HG02571 (cell line): ENCODE measurements around the gene THBS2.

Experiments used
- ATAC-seq: cut with Tn5 transposase; IDR thresholded peaks from one replicate; pipeline ENCODE4 v1.9.1; 2021; ENCODE audit warnings: mild to moderate bottlenecking, moderate library complexity; ENCODE audit not compliant: unreplicated experiment

Gene THBS2

DNA sequence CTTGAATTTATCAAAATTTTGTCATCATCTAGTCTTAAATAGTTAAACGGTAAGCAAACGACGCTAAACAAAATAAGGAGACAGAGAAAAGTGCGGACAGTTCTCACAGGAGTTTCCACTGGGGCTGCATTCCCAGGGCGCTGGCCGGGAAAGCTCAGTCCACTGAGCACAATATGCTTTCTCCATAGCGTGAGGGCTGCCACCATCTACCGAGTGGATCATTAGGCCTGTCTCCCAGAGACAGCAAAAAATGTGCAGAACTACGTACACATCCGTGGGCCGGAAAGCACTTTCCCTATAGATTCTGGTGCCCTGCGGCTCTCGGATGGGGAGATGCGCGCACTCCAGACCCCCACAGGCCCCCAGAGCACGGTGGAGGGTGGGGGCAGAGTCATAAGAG is 84.9 kb downstream of the THBS2 start:
- ATAC-seq, result no peak

DNA sequence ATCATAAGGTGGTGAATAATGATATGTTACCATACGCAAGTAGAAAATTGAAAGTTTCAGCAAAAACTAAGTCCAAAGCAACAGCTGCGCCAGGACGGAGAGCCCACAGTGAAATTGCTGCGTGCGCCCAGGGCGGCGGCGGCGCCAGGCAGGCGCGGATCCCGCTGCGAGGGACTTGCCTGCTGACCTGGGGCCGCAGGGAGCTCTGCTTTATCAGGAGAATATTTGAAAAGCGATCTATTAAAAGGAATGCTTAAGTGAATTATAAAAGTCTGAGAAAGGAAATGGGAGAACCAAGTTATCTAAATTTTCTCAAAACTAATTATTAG is 85.4 kb downstream of the THBS2 start:
- ATAC-seq, result no peak

- no peak for ATAC-seq
These were observed 85.9 kb downstream of the THBS2 start for GRCh38 chr6:169167581-169168301.

- ATAC-seq, result no peak
These were observed 86.6 kb downstream of the THBS2 start for GRCh38 chr6:169166896-169167580.
